Astrocyte (in vitro differentiated cells and primary cell): ENCODE data around the gene PTPN13.

ENCODE experiments used
- EZH2 ChIP-seq: IDR thresholded peaks from 2 replicates; pipeline ENCODE4 v1.6.1; 2012; ENCODE audit warnings: mild to moderate bottlenecking, low read length, inconsistent platforms; ENCODE audit not compliant: insufficient read depth
- TF ChIP-seq, protein P1 (sequence below): IDR thresholded peaks from 2 replicates; pipeline ENCODE4 v1.5.1; 2011; ENCODE audit warnings: low read depth, mild to moderate bottlenecking, inconsistent platforms, low read length, moderate library complexity; ENCODE audit not compliant: insufficient read depth

DNA sequence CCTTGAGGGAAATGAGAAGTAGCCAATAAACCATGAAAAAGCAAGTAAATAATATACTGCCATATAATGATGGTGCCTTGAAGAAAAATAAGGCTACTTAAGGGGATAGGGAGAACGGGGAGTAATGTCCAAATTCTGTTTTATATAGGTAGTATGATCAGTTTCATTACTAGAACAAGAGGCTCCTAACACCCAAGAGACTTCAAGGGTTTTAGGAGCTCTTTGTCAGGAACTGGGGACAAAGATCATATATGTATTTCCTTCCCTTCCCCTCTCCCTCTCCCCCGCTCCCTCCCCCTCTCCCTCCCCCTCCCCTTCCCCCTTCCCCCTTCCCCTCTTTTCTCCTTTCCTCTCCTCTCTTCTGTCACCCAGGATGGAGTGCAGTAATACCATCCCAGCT, 127.3 kb downstream of the PTPN13 start:
- TF ChIP-seq, protein P1, sequence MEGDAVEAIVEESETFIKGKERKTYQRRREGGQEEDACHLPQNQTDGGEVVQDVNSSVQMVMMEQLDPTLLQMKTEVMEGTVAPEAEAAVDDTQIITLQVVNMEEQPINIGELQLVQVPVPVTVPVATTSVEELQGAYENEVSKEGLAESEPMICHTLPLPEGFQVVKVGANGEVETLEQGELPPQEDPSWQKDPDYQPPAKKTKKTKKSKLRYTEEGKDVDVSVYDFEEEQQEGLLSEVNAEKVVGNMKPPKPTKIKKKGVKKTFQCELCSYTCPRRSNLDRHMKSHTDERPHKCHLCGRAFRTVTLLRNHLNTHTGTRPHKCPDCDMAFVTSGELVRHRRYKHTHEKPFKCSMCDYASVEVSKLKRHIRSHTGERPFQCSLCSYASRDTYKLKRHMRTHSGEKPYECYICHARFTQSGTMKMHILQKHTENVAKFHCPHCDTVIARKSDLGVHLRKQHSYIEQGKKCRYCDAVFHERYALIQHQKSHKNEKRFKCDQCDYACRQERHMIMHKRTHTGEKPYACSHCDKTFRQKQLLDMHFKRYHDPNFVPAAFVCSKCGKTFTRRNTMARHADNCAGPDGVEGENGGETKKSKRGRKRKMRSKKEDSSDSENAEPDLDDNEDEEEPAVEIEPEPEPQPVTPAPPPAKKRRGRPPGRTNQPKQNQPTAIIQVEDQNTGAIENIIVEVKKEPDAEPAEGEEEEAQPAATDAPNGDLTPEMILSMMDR = no peak
- no peak for TF ChIP-seq EZH2
